NCI-H2081 (cell line): ENCODE measurements around the gene IL16.
"Not testable (repeated sequence)": the region's sequence is repeated elsewhere in the genome, so short reads cannot be mapped to it uniquely, and the experiment has no call there.

Source experiments
- DNase-seq, 2 experiments: peaks; one replicate each; lab custom pipeline; 2025; lab: John Stamatoyannopoulos, UW

Gene IL16

GRCh38 chr15:81338170-81339007 lies 141.7 kb downstream of the IL16 start:
- no peak for DNase-seq

DNA sequence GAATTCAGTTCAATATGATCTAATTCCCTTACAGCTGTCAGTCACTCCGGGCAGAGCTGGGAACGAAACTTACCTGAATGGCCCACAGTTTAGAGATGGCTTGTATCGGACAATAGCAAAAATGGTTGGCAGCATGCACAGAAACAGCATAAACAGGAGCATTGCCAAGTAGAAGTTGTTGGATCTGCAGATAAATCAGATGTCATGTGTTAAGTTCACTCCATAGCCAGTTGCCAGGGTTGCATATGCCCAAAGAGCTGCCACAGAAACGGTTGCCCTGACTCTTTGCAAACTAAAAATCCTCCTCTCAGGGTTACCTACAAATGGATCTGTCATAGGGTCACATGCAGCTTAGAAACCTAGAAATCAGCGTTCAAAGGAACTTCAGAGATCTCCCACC lies 142.6 kb downstream of the IL16 start:
- no peak for DNase-seq

DNA sequence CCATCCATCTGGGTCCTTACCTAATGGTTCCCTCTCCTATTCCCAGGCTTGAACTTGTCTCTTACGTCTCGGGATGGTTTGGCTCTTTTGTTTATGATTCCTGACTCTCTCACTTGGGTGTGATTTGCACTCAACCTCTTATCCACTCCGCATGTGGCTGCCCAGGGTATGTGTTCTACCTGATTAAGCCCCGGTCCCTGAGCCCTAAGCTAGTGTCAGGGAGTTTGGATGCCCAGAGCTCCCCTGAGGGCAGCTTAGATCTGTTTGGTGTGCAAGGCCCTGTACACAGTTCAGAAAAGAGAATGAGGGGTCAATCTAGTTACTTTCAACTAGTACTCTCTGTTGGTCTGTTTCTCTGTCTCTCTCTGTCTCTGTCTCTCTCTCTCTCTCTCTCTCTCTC lies 143.2 kb downstream of the IL16 start:
- no peak for DNase-seq

DNA sequence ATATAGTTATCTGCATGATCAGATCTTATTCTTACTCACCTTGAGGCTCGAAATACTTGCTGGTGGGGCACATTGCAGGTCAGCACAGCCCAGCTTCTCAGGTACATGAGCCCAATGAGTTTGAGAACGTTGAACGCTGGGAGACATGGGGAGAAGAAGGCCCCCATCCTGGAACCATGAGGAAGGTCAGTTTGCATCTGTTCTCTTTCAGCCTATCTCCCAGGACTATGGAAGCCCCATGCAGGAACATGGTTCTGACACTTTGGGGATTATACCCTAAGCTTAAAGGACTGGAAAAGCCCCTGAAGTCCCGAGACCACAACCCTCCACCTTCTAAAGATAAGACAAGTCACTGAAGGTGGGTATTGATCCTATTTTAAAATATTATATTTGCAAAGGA lies 144.7 kb downstream of the IL16 start:
- DNase-seq: no peak

DNA sequence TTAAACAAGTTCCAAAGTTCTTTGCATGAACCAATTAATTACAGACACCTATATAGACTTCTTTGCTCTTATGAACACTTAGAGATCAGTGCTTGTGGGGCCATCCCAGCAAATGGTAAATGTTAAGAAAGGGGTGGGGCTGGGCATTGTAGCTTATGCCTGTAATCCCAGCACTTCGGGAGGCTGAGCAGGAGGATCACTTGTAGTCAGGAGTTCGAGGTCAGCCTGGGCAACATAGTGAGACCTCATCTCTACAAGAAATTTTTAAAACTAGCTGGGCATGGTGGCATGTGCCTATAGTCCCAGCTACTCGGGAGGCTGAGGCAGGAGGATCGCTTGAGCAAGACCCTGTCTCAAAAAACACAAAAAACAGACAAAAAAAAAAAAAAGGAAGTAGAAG lies 146.7 kb downstream of the IL16 start:
- DNase-seq: no peak

DNA sequence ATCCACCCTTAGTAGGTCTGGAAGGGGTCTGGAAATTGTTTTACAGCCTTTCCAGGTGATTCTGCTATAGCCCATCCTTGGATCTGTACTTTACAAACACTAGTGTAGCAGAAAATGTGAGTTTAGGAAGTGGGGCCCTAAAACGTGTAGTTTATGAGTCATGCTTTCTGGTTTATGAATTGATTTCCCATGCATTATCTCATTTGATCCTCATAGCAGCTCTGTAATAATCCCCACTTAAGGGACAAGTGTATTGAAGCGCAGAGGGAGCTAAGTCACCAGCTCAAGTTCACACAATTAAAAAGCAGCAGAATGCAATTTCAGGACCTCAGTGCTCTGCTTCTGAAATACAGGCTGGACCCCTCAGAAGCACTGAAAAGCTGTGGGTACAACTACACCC lies 149.9 kb downstream of the IL16 start:
- DNase-seq: no peak

DNA sequence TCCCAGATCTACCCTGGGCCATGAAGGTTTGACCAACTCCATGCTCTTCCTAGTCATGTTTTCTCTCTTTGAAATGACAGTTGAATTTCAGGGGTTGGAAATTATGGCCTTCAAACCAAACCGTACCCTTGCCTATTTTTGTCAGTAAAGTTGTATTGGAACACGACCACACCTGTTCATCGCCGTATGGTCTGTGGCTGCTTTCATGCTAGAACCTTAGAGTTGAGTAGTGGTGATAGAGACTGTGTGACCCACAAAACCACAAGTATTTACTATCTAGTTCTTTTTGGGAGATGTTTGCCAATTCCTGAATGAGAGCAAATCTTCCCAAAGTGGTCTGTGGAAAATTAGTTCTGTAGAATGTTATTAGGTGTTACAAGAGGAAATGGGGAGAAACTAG lies 151.2 kb downstream of the IL16 start:
- no peak for DNase-seq

GRCh38 chr15:81348691-81349090 lies 152.0 kb downstream of the IL16 start:
- DNase-seq: not testable (repeated sequence)

- DNase-seq: no peak
Observed at GRCh38 chr15:81349271-81349670, 152.6 kb downstream of the IL16 start.

DNA sequence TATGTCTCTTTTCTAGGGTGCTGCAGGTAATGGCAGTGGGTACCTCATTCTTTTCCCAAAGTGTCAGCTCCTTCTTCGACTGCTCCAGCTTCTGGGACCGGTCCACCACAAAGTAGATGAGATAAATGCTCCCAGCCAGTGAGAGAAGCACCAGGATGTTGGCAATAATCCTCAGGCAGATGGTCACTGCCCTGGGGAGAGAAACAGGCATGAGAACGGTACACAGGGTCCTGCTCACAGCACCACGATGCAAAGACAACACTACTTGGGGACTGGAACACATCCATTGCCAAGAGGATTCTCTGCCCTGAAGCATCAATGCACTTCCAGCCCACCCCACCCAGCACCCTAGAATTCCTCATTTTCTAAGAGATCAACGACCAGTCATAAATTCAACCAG lies 155.0 kb downstream of the IL16 start:
- no peak for DNase-seq

- no peak for DNase-seq
Observed at GRCh38 chr15:81356252-81356651, 159.6 kb downstream of the IL16 start.

- DNase-seq: no peak
Observed at GRCh38 chr15:81357180-81357686, 160.6 kb downstream of the IL16 start.

DNA sequence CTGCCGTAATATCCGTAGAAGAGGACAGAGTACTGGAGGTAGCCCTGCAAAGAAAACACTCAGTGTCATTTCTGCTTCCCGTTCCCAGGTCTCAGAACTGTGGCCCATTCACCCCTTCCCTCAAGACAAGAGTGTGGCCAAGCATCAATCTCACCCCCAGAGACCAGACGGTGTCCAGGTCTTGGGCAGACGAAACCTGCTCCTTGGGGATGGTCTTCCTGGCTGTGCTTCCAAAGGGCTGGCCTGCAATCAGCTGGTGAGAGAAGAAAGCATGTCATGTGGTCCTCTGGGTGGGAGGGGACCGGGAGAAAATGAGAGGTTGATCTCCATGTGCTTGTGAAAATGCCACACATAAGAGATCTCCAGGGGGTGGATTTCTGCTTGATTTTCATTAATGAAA lies 161.6 kb downstream of the IL16 start:
- no peak for DNase-seq

DNA sequence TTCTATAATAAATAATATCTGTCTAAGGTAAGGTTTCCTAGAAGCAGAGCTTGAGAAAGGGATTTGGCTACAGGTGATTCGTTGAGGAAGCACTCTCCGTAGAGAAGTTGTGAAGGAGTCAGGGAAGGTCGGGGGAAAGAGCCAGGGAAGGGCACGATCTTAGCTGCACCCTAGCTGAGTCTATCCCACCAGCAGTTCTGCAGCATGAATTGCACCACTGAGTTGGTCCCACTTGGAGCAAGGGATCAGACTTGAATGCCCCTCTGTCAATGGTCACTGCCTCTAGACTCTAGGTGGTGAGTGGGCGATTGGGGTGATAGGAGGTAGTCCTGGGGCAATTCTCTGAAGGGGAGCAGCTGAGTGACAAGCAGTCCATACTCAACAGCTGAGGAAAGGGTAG lies 163.8 kb downstream of the IL16 start:
- no peak for DNase-seq

DNA sequence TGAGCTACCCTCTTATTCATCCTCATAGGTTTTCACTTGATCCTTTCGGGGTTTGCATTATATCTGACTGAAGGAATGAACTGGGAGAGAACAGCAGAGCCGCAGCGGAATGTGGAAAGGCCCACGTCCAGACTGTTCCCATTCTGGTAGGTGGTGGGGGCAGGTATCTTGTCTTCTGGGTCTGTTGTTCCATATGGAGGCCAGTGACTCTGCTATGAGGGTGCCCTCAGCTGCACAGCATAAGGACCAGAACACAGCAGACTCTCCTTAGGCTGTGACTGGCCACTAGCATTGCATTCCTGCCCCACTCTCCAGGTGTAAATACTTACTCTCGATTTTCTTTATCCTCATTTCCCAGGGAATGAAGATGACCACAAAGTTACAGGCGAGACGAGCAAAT lies 165.2 kb downstream of the IL16 start:
- DNase-seq: no peak

- DNase-seq: no peak
Observed at GRCh38 chr15:81362790-81363189, 166.1 kb downstream of the IL16 start.

- DNase-seq: no peak
Observed at GRCh38 chr15:81363276-81363675, 166.6 kb downstream of the IL16 start.
